H1 (cell line): Measurements from ENCODE around the gene GALNT2. TPM values are rescaled to one million over a fixed set of nuclear protein-coding genes. Genes with fewer than 3 reads are reported as not detected.

Source experiments
- KDM1A ChIP-seq: fragments of 200-600, 300-600 bp; sonication (generic); IDR thresholded peaks from 2 replicates; pipeline ENCODE4 v1.7.1; 2016; ENCODE audit warnings: mild to moderate bottlenecking, low read length, borderline replicate concordance
- POLR2A ChIP-seq, 2 experiments: IDR thresholded peaks; 1 replicate in 1 of 2; 2 replicates in 1 of 2; pipeline ENCODE4 v1.6.1; 2011; ENCODE audit warnings: low read depth in 2 of 2, low read length in 2 of 2, mild to moderate bottlenecking in 2 of 2; ENCODE audit errors: control extremely low read depth in 1 of 2
- polyA plus RNA-seq, 7 experiments: library from polyadenylated mRNA; depleted of rRNA in 3 of 7; stranded (reverse) in 5 of 7; unstranded in 2 of 7; fragments of >200 nt in 5 of 7; fragments of 200-250 nt in 2 of 7; gene quantifications; 1 replicate in 5 of 7; 2 replicates in 1 of 7; 4 replicates in 1 of 7; pipeline versions ENCODE4 v1.2.1 to v1.2.3, GENCODE V29; 2011 to 2013; ENCODE audit warnings: missing spikeins in 2 of 7, mixed read lengths in 2 of 7
- total RNA-seq: library from RNA; stranded (reverse); fragmentation: NEBNext Ultra II Directional; extraction: Animal tissue kit (Norgen Biotek cat#: 25700); gene quantifications from 2 replicates; pipeline ENCODE4 v1.2.1, GENCODE V29; 2021

The GALNT2 gene
- total and polyA plus RNA-seq, 2 of the 8 experiments (the other 6 are each of a cell fraction or from before 2014, with no cell fraction given): 34.5 to 75.3 TPM

- TF ChIP-seq POLR2A (IDR thresholded peaks at IDR 0.05; ENCODE audit: control extremely low read depth in 1 of 2, low read depth in 2 of 2, low read length in 2 of 2) (no peak), KDM1A (no peak)
Measured at GRCh38 chr1:230283678-230284077, 216.6 kb downstream of the GALNT2 start (continued).
